GM12801 (cell line): Measurements from ENCODE around the gene CDK2.

Source experiments
- CTCF ChIP-seq: IDR thresholded peaks from one replicate; pipeline ENCODE4 v1.5.1; 2011; ENCODE audit warnings: control low read depth; ENCODE audit not compliant: insufficient read length; ENCODE audit errors: extremely low read depth

The CDK2 gene

GRCh38 chr12:56004211-56004610 is 37.6 kb downstream of the CDK2 start:
- no peak for TF ChIP-seq CTCF

- TF ChIP-seq CTCF, result no peak
Measured at GRCh38 chr12:56007564-56008559, 41.2 kb downstream of the CDK2 start.

- no peak for TF ChIP-seq CTCF
Measured at GRCh38 chr12:56010111-56010570, 43.5 kb downstream of the CDK2 start.

- no peak for TF ChIP-seq CTCF
Measured at GRCh38 chr12:56011509-56012090, 45.0 kb downstream of the CDK2 start.

- TF ChIP-seq CTCF, result no peak
Measured at GRCh38 chr12:56013482-56013881, 46.9 kb downstream of the CDK2 start.

GRCh38 chr12:56014205-56014604 is 47.6 kb downstream of the CDK2 start:
- TF ChIP-seq CTCF, result no peak

- TF ChIP-seq CTCF, result no peak
Measured at GRCh38 chr12:56017181-56017580, 50.6 kb downstream of the CDK2 start.
